Measurements from ENCODE around the gene ORC2.

The ORC2 gene

GRCh38 chr2:200860092-200860795 is 103.2 kb downstream of the ORC2 start:
- no peak for DNase-seq

Data from NCI-H2171 (cell line).